GM12873 (cell line): ENCODE measurements around the gene PALLD.

Experiments used
- TF ChIP-seq, protein P1 (sequence below): IDR thresholded peaks from 2 replicates; pipeline ENCODE4 v1.5.1; 2012; ENCODE audit warnings: low read depth, mild to moderate bottlenecking, moderate library complexity, low read length, control low read depth; ENCODE audit not compliant: insufficient read depth; ENCODE audit errors: missing control alignments

PALLD gene

DNA sequence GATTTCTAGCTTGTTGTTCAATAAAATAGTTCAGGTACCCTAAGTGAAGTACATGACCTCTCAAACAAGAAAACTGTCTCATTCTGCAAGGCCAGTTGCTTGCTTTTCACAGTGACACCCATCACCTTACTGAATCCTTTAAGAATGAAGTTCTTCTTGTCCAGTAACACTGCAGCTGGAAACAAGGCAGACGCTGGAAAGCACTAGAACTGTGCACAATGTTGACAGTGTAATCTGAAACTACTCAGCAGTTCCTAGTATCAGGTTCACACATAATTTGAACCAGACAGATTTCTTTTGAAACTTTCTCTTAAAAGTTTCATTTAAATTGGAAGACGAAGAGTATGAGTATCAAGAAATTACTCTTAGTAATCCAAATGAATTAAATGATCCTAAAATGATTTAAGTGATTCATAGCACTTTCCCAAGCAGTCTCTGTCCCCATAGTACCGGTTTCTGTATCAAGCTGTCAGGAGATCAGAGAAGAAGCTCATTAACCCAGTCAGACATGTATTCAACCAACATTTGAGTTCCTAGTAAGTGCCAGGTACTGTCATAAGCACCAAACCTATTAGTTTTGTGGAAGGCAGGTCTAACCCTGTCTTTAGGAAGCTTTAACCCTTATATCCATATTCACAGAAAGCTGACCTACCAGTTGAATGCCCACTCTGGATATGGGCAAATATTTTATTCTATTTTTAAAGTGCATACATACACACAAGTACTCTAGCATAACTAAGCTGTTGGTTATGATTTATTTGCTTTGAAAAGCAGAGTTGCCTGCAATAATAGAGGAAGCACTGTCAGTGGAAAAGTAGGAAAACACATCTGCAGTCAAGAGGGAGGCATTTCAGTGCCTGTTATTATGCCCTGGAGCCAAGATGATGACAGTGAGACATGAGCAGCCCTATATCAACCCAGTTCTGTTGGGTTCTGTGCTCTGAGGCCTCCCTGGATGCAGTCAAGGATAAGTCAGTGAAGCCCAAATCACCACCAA lies 63.6 kb downstream of the PALLD start:
- TF ChIP-seq, protein P1, sequence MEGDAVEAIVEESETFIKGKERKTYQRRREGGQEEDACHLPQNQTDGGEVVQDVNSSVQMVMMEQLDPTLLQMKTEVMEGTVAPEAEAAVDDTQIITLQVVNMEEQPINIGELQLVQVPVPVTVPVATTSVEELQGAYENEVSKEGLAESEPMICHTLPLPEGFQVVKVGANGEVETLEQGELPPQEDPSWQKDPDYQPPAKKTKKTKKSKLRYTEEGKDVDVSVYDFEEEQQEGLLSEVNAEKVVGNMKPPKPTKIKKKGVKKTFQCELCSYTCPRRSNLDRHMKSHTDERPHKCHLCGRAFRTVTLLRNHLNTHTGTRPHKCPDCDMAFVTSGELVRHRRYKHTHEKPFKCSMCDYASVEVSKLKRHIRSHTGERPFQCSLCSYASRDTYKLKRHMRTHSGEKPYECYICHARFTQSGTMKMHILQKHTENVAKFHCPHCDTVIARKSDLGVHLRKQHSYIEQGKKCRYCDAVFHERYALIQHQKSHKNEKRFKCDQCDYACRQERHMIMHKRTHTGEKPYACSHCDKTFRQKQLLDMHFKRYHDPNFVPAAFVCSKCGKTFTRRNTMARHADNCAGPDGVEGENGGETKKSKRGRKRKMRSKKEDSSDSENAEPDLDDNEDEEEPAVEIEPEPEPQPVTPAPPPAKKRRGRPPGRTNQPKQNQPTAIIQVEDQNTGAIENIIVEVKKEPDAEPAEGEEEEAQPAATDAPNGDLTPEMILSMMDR: no peak

DNA sequence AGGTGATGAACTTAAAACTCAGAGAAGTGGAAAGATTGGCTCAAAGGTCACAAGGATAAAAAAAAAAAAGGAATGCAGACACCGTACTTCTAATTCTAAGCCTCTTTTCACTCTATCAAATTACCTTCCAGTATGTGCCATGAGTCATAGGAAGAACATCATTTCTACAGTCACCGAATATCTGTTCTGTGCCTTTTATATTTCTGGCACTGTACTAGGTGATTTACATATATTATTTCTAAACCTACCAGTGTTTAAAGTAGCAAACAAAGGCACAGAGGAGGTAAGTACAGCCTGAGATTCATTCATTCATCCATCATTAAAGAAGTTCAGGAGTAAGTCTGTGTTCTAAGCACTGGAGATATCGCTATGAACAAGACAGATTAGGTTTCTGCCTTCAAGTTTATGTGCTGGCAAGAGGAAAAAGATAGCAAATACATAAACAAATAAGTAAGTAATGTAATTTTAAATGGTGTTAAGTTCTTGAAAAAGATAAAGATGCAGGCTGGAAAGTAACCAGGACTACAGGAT lies 65.3 kb downstream of the PALLD start:
- TF ChIP-seq, protein P1: no peak

DNA sequence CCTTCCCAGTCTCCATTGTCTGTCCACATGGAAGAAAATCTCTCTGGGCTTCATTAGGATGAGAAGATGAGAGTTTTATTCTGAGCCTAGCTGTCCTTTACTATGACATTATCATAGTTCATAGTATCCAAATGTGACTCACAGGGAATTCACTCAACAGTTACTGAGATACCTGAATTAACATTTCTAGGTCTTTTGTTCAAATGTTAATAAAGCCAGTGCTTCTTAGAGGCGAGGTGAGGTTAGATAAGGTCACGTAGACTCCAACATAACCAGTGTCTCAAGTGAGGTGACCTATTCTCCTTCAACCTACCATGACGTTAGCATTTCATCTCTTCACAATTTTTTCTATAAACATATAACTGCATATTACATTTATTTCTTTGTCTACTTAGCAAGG lies 67.2 kb downstream of the PALLD start:
- TF ChIP-seq, protein P1: no peak

DNA sequence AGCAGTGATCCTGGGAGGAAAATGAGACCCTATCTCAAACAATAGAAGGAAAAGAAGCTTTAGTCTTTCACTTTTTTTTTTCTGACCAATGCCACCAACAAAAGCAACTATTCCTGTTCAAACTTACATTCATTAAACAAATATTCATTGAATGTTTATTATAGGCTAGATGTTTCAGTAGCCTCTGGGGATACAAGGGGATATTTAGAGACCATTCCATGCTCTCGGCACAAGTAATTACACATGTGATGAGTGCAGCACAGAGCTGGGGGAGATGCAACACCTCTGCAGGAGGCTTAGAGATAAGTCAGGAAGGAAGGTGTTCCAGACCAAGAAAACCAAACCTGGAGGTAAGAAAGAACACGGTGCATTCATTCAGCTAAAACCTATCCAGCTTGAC lies 68.3 kb downstream of the PALLD start:
- TF ChIP-seq, protein P1: no peak

DNA sequence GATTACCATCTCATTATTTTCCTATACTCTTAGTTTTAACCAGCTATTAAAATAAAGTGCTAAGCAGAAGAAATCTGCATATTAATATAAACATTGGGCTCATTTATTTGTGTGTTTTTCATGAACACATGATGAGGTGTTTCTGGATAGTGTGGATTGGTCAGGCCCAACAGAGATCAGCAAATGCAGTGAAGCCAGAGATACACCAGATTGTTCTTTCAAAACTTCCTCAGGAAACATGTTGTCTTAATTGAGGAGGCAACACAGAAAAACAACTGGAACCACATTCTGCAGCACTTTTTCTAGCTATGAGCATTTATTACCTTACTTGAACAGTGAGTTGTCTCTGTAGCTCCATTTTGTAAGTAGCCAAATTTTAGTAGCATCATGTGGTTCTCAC lies 69.9 kb downstream of the PALLD start:
- TF ChIP-seq, protein P1: no peak

DNA sequence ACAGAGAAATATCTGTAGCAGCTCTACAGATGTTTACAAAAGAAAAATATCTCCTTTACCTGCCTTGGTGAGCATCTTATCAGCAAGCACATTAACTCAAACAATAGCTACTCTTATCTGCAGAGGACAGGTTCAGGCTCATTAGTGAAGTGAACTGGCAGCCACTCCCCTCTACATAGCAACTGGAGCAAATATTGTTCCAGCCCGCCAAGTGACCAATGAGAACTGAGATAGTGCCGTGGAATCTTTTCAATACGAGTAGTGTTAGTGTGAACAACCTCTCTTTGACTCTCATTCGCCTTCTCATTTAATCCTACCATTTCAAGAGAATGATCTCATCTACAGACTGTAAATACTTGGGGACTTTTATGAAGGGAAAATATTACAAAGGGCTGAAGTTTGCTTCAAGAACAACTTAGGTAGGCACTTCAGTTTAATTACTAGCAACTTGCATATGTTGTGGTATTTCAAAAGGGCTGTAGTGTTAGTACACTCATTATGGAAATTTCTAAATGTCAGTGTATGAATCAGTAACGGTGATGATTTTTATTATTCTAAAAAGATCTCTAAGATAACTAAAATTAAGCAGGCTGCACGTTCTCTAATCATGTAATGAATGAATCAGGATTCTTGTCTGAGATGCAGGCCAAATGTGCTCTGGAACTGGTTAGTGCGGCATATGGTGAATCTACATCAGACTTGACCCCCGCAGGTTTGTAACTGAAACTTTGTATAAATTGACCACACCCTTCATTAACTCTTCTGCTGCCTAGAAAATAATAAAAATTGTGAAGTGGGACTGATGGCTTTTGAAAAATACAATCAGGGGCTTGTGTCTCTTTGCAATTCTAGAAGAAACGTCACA lies 72.4 kb downstream of the PALLD start:
- TF ChIP-seq, protein P1: no peak

DNA sequence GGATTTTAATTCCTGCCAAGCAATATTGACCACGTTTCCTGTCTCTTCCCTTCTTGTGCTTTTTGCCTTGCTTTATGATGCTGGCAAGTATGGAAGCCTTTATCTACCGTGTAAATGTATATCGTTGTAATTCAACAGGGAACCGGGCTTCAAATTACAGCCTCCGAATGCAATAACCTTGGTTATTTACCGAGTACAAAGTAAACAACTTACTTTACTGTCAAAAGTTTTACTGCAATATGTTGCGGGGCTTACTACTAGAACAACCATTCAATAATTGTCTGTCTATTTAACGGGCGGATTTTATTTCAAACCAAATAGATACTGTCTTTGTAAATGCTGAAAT lies 73.1 kb downstream of the PALLD start:
- TF ChIP-seq, protein P1: no peak
